ENCODE data around the gene TREM1.

TREM1 gene

DNA sequence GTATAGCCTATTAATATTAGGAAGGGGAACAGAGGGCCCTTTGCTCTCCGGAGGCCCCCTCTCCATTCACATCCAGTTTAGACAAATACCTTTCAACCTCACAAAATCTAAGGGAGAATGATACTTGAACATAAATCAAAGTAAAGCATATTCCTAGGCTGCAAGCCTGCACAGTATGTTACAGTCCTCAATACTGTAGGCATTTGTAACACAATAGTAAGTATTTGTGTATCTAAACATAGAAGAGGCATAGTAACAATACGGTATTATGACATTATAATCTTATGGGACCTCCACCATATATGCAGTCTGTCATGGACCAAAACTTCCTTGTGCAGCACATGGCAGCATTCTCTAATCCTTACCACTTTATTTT lies 2.3 kb upstream of the TREM1 start:
- H3K4me3 ChIP-seq (ENCODE audit: low read length, poor library complexity, severe bottlenecking): no peak overlapping the region
- no peak overlapping the region for H3K9ac ChIP-seq (ENCODE audit: low read depth, low read length, poor library complexity, severe bottlenecking)
- no peak overlapping the region for H3K4me2 ChIP-seq (ENCODE audit: low read depth, low read length, poor library complexity, severe bottlenecking)
- H3K4me1 ChIP-seq (ENCODE audit: insufficient read depth, low read length, poor library complexity, severe bottlenecking): no peaks in the 10 kb centered on the region
- no peaks in the 10 kb centered on the region for H4K20me1 ChIP-seq (ENCODE audit: insufficient read depth, low read length, poor library complexity, severe bottlenecking)
- no peaks in the 10 kb centered on the region for H3K9me2 ChIP-seq (replicated peaks; ENCODE audit: low read depth, low read length)
- TF ChIP-seq CTCF (conservative IDR thresholded peaks at IDR 0.05; ENCODE audit: low read length) (no peak), EZH2phosphoT487 (IDR thresholded peaks at IDR 0.05; ENCODE audit: borderline replicate concordance) (no peak)
- H3K79me2 ChIP-seq (ENCODE audit: insufficient read depth, low read length): no peaks in the 10 kb centered on the region
- H3K27me3 ChIP-seq (ENCODE audit: insufficient read depth, low read length, poor library complexity, severe bottlenecking): peaks cover 10% of the 10 kb centered on the region
- no peaks in the 10 kb centered on the region for H3F3A ChIP-seq (ENCODE audit: low read depth)
- no peak overlapping the region for H2AFZ ChIP-seq (ENCODE audit: low read length)
- H3K9me3 ChIP-seq (ENCODE audit: insufficient read depth, low read depth, low read length): no peaks in the 10 kb centered on the region
- no peaks in the 10 kb centered on the region for H3K36me3 ChIP-seq (ENCODE audit: insufficient read depth, low read length)

DNA sequence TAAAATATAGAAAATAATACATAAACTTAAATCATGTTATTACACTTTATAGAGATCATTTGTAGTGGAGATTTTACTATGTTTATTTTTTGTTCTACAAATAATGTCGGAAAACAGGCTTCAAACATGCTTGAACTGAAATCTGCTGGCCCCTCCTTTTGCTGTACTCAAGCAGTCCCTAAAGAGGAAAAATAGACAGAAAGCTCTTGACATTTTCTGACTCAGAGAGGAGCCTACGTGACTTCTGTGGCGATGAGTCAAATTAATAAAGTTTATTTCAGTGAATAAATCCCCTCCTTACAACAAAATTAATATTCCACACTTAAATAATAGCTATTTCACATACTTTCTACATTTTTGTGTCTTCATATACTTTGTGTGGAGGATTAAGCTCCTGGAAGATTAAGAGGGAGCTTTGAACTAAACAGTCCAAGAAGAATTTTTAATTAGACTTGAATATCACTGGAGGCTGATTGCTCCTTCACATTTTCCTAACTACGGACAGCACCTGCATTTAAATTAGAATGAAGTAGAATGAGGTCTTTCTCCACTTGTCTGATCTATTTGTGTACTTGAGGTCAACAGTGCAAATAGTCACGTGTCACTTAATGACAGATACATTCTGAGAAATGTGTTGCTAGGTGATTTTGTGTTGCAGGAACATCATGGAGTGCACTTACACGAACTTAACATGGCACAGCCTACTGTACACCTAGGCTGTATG lies 1.7 kb upstream of the TREM1 start:
- Histone ChIP-seq H2AFZ (ENCODE audit: low read length) (no peak overlapping the region), H3K4me1 (ENCODE audit: insufficient read depth, low read length, poor library complexity, severe bottlenecking) (no peaks in the 10 kb centered on the region), H4K20me1 (ENCODE audit: insufficient read depth, low read length, poor library complexity, severe bottlenecking) (no peaks in the 10 kb centered on the region), H3K4me3 (ENCODE audit: low read length, poor library complexity, severe bottlenecking) (no peak overlapping the region), H3K9me3 (ENCODE audit: insufficient read depth, low read depth, low read length) (no peaks in the 10 kb centered on the region), H3F3A (ENCODE audit: low read depth) (no peaks in the 10 kb centered on the region), H3K79me2 (ENCODE audit: insufficient read depth, low read length) (no peaks in the 10 kb centered on the region), H3K9me2 (replicated peaks; ENCODE audit: low read depth, low read length) (no peaks in the 10 kb centered on the region), H3K27me3 (ENCODE audit: insufficient read depth, low read length, poor library complexity, severe bottlenecking) (peaks cover 10% of the 10 kb centered on the region), H3K36me3 (ENCODE audit: insufficient read depth, low read length) (no peaks in the 10 kb centered on the region), H3K9ac (ENCODE audit: low read depth, low read length, poor library complexity, severe bottlenecking) (no peak overlapping the region), H3K4me2 (ENCODE audit: low read depth, low read length, poor library complexity, severe bottlenecking) (no peak overlapping the region)
- TF ChIP-seq EZH2phosphoT487 (IDR thresholded peaks at IDR 0.05; ENCODE audit: borderline replicate concordance): no peak
- no peak for TF ChIP-seq CTCF (conservative IDR thresholded peaks at IDR 0.05; ENCODE audit: low read length)

GRCh38 chr6:41284726-41285125 lies 1.8 kb downstream of the TREM1 start:
- H3K9ac ChIP-seq (ENCODE audit: low read depth, low read length, poor library complexity, severe bottlenecking): no peak overlapping the region

More at GRCh38 chr6:41284726-41285125, 1.8 kb downstream of the TREM1 start:
- Histone ChIP-seq H3K9me3 (ENCODE audit: insufficient read depth, low read depth, low read length) (no peaks in the 10 kb centered on the region), H3K4me3 (ENCODE audit: low read length, poor library complexity, severe bottlenecking) (no peak overlapping the region), H3K79me2 (ENCODE audit: insufficient read depth, low read length) (no peaks in the 10 kb centered on the region), H3K4me2 (ENCODE audit: low read depth, low read length, poor library complexity, severe bottlenecking) (no peak overlapping the region), H2AFZ (ENCODE audit: low read length) (no peak overlapping the region), H3K9me2 (replicated peaks; ENCODE audit: low read depth, low read length) (no peaks in the 10 kb centered on the region), H4K20me1 (ENCODE audit: insufficient read depth, low read length, poor library complexity, severe bottlenecking) (no peaks in the 10 kb centered on the region), H3K4me1 (ENCODE audit: insufficient read depth, low read length, poor library complexity, severe bottlenecking) (no peaks in the 10 kb centered on the region), H3K27me3 (ENCODE audit: insufficient read depth, low read length, poor library complexity, severe bottlenecking) (peaks cover 10% of the 10 kb centered on the region), H3K36me3 (ENCODE audit: insufficient read depth, low read length) (no peaks in the 10 kb centered on the region), H3F3A (ENCODE audit: low read depth) (no peaks in the 10 kb centered on the region)
- TF ChIP-seq EZH2phosphoT487 (IDR thresholded peaks at IDR 0.05; ENCODE audit: borderline replicate concordance) (no peak), CTCF (conservative IDR thresholded peaks at IDR 0.05; ENCODE audit: low read length) (no peak)

Measured in Loucy (cell line).